ENCODE data around the gene ADTRP. TPM values are rescaled to one million over a fixed set of nuclear protein-coding genes. Genes with fewer than 3 reads are reported as not detected.

The ADTRP gene
- total RNA-seq, 3 donors from 2014 or later (not counting 1 experiment from before 2014, with no cell fraction given), result 1.1 to 1.5 TPM; not detected in 1

GRCh38 chr6:11769244-11769643 lies 9.4 kb downstream of the ADTRP start:
- Mint-ChIP-seq H3K4me3 (no peak overlapping the region), H3K9me3 (no peaks in the 10 kb centered on the region), H3K36me3 (no peaks in the 10 kb centered on the region), H3K27me3 (ENCODE audit: low read depth in 2 of 2) (peaks cover 5 to 24% of the 10 kb centered on the region in 2 donors), H3K4me1 (no peaks in the 10 kb centered on the region), H3K27ac (no peak overlapping the region)
- no peak for DNase-seq
- no peak for ATAC-seq
- no peaks in the 10 kb centered on the region for H3K9me3 ChIP-seq (ENCODE audit: control insufficient read depth, insufficient read depth, low read length)
- no peaks in the 10 kb centered on the region for H3K36me3 ChIP-seq (ENCODE audit: control insufficient read depth, insufficient read depth, low read length)
- no peak for TF ChIP-seq CTCF (IDR thresholded peaks at IDR 0.05)
- no peak overlapping the region for H3K27ac ChIP-seq (ENCODE audit: low read length)
- peaks cover 14% of the 10 kb centered on the region for H3K4me1 ChIP-seq (ENCODE audit: control insufficient read depth, insufficient read depth, low read length)
- H3K4me3 ChIP-seq (ENCODE audit: low read length), result no peak overlapping the region
- WGBS (ENCODE audit: insufficient coverage), result 92% methylated on average over 1 of the region's 2 CpGs
- H3K27me3 ChIP-seq (ENCODE audit: control insufficient read depth, insufficient read depth, low read length), result no peaks in the 10 kb centered on the region
- intact Hi-C loops (cut with micrococcal nuclease), result no loop called here

GRCh38 chr6:11767978-11768756 lies 10.4 kb downstream of the ADTRP start:
- H3K9me3 Mint-ChIP-seq, result no peaks in the 10 kb centered on the region
- H3K4me1 ChIP-seq (ENCODE audit: control insufficient read depth, insufficient read depth, low read length), result peaks cover 14% of the 10 kb centered on the region
- no peaks in the 10 kb centered on the region for H3K9me3 ChIP-seq (ENCODE audit: control insufficient read depth, insufficient read depth, low read length)
- no peak overlapping the region for H3K27ac ChIP-seq (ENCODE audit: low read length)
- no peak overlapping the region for H3K4me3 Mint-ChIP-seq
- H3K27me3 Mint-ChIP-seq (ENCODE audit: low read depth in 2 of 2), result peaks cover 5 to 35% of the 10 kb centered on the region in 2 donors
- no peaks in the 10 kb centered on the region for H3K4me1 Mint-ChIP-seq
- no peaks in the 10 kb centered on the region for H3K36me3 ChIP-seq (ENCODE audit: control insufficient read depth, insufficient read depth, low read length)
- intact Hi-C loops (cut with micrococcal nuclease), result no loop called here
- 91% methylated on average over 7 of the region's 7 CpGs for WGBS (ENCODE audit: insufficient coverage)
- H3K27me3 ChIP-seq (ENCODE audit: control insufficient read depth, insufficient read depth, low read length), result no peaks in the 10 kb centered on the region
- no peak overlapping the region for H3K27ac Mint-ChIP-seq
- H3K36me3 Mint-ChIP-seq, result no peaks in the 10 kb centered on the region
- DNase-seq (no peak), ATAC-seq (no peak)
- H3K4me3 ChIP-seq (ENCODE audit: low read length), result no peak overlapping the region
- no peak for TF ChIP-seq CTCF (IDR thresholded peaks at IDR 0.05)

- TF ChIP-seq CTCF (IDR thresholded peaks at IDR 0.05), result no peak
- WGBS (ENCODE audit: insufficient coverage), result 82% methylated on average over 2 of the region's 2 CpGs
- no peaks in the 10 kb centered on the region for H3K36me3 Mint-ChIP-seq
- no peak for DNase-seq
- H3K9me3 ChIP-seq (ENCODE audit: control insufficient read depth, insufficient read depth, low read length), result no peaks in the 10 kb centered on the region
- no peaks in the 10 kb centered on the region for H3K36me3 ChIP-seq (ENCODE audit: control insufficient read depth, insufficient read depth, low read length)
- intact Hi-C loops (cut with micrococcal nuclease), result no loop called here
- no peaks in the 10 kb centered on the region for H3K27me3 ChIP-seq (ENCODE audit: control insufficient read depth, insufficient read depth, low read length)
- H3K9me3 Mint-ChIP-seq, result no peaks in the 10 kb centered on the region
- H3K4me1 ChIP-seq (ENCODE audit: control insufficient read depth, insufficient read depth, low read length), result peaks cover 14% of the 10 kb centered on the region
- H3K4me3 ChIP-seq (ENCODE audit: low read length), result no peak overlapping the region
- no peak overlapping the region for H3K27ac ChIP-seq (ENCODE audit: low read length)
- H3K27me3 Mint-ChIP-seq (ENCODE audit: low read depth in 2 of 2), result peaks cover 3 to 39% of the 10 kb centered on the region in 2 donors
- no peak for ATAC-seq
- H3K4me1 Mint-ChIP-seq, result no peaks in the 10 kb centered on the region
- no peak overlapping the region for H3K4me3 Mint-ChIP-seq
- H3K27ac Mint-ChIP-seq, result no peak overlapping the region
Observed at GRCh38 chr6:11767458-11767857, 11.1 kb downstream of the ADTRP start.
